GM12873 (cell line): Measurements from ENCODE around the gene POLE3.

Experiments used
- TF ChIP-seq, protein P1 (sequence below): IDR thresholded peaks from 2 replicates; pipeline ENCODE4 v1.5.1; 2012; ENCODE audit warnings: low read depth, mild to moderate bottlenecking, moderate library complexity, low read length, control low read depth; ENCODE audit not compliant: insufficient read depth; ENCODE audit errors: missing control alignments

Gene POLE3

GRCh38 chr9:113399646-113400200 lies 10.8 kb downstream of the POLE3 start:
- TF ChIP-seq, protein P1, sequence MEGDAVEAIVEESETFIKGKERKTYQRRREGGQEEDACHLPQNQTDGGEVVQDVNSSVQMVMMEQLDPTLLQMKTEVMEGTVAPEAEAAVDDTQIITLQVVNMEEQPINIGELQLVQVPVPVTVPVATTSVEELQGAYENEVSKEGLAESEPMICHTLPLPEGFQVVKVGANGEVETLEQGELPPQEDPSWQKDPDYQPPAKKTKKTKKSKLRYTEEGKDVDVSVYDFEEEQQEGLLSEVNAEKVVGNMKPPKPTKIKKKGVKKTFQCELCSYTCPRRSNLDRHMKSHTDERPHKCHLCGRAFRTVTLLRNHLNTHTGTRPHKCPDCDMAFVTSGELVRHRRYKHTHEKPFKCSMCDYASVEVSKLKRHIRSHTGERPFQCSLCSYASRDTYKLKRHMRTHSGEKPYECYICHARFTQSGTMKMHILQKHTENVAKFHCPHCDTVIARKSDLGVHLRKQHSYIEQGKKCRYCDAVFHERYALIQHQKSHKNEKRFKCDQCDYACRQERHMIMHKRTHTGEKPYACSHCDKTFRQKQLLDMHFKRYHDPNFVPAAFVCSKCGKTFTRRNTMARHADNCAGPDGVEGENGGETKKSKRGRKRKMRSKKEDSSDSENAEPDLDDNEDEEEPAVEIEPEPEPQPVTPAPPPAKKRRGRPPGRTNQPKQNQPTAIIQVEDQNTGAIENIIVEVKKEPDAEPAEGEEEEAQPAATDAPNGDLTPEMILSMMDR: no peak

- TF ChIP-seq, protein P1: no peak
Observed at GRCh38 chr9:113398796-113399195, 11.7 kb downstream of the POLE3 start.

DNA sequence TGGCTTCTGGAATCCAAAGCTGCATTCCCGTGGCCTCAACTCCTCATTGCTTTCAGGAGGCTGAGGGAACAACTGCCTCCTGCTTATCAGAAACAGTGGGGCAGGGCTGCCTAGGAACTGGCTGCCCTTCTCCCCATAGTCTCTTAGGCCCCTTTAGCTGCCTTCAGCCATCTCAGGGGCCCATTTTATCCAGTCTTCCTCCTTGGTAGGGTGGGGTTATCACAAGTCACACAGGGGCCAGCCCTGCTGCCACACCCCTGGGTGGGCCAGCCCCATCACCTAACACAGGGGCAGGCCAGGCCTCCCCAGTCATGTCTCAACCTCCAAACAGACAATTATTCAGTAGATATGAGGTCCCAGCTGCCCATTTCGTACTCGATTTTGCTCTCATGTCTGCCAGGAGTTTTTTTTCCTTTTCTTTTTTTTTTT lies 13.3 kb downstream of the POLE3 start:
- TF ChIP-seq, protein P1: no peak

DNA sequence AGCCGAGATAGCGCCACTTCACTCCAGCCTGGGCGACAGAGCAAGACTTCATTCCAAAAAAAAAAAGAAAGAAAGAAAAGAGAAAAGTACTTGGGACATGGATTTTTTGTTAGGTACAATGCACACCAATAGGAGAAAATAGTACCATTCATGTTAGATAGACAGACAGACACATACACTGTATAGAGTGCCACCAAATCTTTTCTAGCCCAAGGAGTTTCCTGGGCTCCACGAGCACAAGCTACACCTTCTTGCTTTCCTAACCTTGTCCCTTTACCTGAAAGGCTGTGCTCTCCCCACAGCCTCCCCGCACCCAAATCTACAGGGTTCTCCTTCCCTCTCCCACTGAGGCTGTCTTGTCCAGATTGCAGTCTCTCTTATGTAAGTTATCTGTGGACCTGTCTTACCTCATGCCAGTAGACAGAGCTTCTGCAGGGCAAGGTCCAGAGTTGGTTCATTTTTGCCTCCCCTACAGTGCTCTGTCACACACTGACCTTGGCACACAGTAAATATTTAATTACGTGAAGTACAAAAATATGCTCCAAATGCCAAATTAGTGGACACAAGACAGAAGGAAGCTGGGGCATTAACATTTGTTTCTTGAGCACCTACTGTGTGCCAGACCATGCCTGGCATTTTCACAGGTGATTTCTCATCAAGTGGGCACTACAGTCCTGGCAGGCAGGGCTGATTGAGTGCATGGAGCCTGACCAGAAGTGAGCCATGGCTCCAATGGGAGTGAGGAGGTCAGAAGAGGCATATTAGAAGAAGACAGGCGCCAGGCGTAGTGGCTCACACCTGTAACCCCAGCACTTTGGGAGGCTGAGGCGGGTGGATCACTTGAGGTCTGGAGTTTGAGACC lies 15.2 kb downstream of the POLE3 start:
- TF ChIP-seq, protein P1: no peak

- TF ChIP-seq, protein P1: no peak
Observed at GRCh38 chr9:113393281-113393680, 17.2 kb downstream of the POLE3 start.

DNA sequence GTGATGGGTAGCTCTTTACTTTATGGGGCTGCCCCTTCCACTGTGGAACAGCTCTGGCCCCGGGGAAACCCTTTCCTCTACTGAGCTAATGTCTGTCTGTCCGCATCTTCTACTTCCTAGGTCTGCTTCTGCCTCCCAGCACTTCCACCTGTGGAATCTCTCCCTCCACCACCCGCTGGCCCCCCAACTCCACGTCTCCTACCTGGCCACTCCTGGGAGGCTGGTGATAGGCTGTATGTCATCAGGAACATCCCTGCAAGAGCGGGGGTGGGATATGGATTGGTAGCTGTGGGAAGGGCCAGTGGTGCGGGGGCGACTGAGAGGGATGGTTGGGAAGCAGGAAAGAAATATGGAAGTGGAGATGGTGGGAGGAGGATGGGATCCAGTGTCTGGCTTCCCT lies 18.6 kb downstream of the POLE3 start:
- TF ChIP-seq, protein P1: no peak

DNA sequence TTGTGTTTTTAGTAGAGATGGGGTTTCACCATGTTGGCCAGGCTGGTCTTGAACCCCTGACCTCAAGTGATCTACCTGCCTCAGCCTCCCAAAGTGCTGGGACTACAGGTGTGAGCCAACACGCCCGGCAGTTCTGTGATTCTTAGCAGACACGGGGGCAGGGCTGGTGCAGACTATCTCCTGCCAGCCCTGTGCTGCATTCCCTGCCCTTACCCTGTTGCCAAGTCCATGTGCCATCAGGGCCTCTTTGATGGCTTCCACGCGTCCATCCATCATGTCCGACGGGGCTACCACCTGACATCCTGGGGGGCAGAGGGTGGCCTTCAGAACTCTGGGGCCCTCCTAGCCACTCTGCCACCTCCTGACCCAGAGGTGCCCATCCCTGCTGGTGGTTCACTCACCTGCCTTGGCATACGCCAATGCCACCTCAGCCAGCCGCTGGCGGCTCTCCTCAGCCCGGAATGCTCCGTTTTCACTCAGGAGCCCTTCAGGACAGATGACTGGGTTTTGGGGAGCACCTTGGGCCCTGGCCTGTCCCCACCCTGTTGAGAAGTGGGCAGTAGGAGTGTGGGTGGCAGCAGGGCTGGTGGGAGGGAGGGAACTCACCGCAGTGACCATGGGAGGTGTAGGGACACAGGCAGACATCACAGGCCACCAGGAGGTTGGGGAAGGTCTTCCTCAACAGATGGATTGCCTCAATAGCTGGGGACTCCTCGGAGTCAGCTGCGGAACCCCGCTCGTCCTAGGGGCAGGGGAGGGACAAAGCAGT lies 20.1 kb downstream of the POLE3 start:
- TF ChIP-seq, protein P1: no peak
